Cardiac muscle cell (in vitro differentiated cells and primary cell): Measurements from ENCODE around the gene PTPRT. TPM values are rescaled to one million over a fixed set of nuclear protein-coding genes. Genes with fewer than 3 reads are reported as not detected.

Experiments
- DNase-seq, 2 donors: peaks; one replicate each; pipeline versions ENCODE4 v3.0.0 to v3.0.0-alpha.2; 2010 to 2017; ENCODE audit warnings: low read depth in 1 of 2, low spot score in 1 of 2
- H3K27ac ChIP-seq: fragments of 200-600 bp; sonication (generic); 2 replicates; pipeline ENCODE4 v1.5.1; 2016
- H3K27me3 ChIP-seq: fragments of 200-600 bp; sonication (generic); 2 replicates; pipeline ENCODE4 v1.6.0; 2016; ENCODE audit warnings: control low read depth
- H3K36me3 ChIP-seq: fragments of 200-600 bp; sonication (generic); 2 replicates; pipeline ENCODE4 v1.5.1; 2016; ENCODE audit warnings: control low read depth
- H3K4me1 ChIP-seq: fragments of 200-600 bp; sonication (generic); 2 replicates; pipeline ENCODE4 v1.8.1; 2017; ENCODE audit warnings: low read depth, mild to moderate bottlenecking, mixed run types
- H3K4me3 ChIP-seq: fragments of 200-600 bp; sonication (generic); 2 replicates; pipeline ENCODE4 v1.5.1; 2016; ENCODE audit warnings: mild to moderate bottlenecking
- H3K9me3 ChIP-seq: fragments of 200-600 bp; sonication (generic); 2 replicates; pipeline ENCODE4 v1.5.1; 2017; ENCODE audit warnings: low read depth, mild to moderate bottlenecking, control low read depth
- CTCF ChIP-seq: IDR thresholded peaks from 2 replicates; pipeline ENCODE4 v1.5.1; 2012; ENCODE audit warnings: low read depth, mild to moderate bottlenecking, low read length
- polyA plus RNA-seq: library from polyadenylated mRNA; unstranded; fragments of >200 nt; fragmentation: Nextera tagmentation; extraction: Ambion mirVana; gene quantifications from 2 replicates; pipeline ENCODE4 v1.2.1, GENCODE V29; 2016
- total RNA-seq: library from RNA; depleted of rRNA; stranded (reverse); fragments of >200 nt; gene quantifications from 2 replicates; pipeline ENCODE4 v1.2.3, GENCODE V29; 2016

PTPRT gene
- total and polyA plus RNA-seq, 2 experiments from 2014 or later: 0.30 to 1.4 TPM

GRCh38 chr20:42484790-42485375 lies 704.8 kb downstream of the PTPRT start:
- no peak for DNase-seq
- Histone ChIP-seq H3K27me3 (no peaks in the 10 kb centered on the region), H3K9me3 (no peaks in the 10 kb centered on the region), H3K27ac (no peak overlapping the region), H3K4me3 (no peak overlapping the region), H3K36me3 (no peaks in the 10 kb centered on the region), H3K4me1 (no peaks in the 10 kb centered on the region)
- no peak for TF ChIP-seq CTCF

- Histone ChIP-seq H3K4me1 (no peaks in the 10 kb centered on the region), H3K27ac (no peak overlapping the region), H3K36me3 (no peaks in the 10 kb centered on the region), H3K27me3 (no peaks in the 10 kb centered on the region), H3K9me3 (no peaks in the 10 kb centered on the region), H3K4me3 (no peak overlapping the region)
- peak in 1 of 2 donors; percentile 78 for DNase-seq
- no peak for TF ChIP-seq CTCF
Observed at GRCh38 chr20:42484335-42484734, 705.4 kb downstream of the PTPRT start.

- Histone ChIP-seq H3K4me3 (no peak overlapping the region), H3K4me1 (no peaks in the 10 kb centered on the region), H3K27ac (no peak overlapping the region), H3K9me3 (no peaks in the 10 kb centered on the region), H3K36me3 (no peaks in the 10 kb centered on the region), H3K27me3 (no peaks in the 10 kb centered on the region)
- peak; percentile 3 to 53 for DNase-seq
- peak; percentile 33 for TF ChIP-seq CTCF
Observed at GRCh38 chr20:42483730-42484303, 705.9 kb downstream of the PTPRT start.

GRCh38 chr20:42482808-42483207 lies 706.9 kb downstream of the PTPRT start:
- no peaks in the 10 kb centered on the region for H3K9me3 ChIP-seq
- H3K27ac ChIP-seq: no peak overlapping the region
- DNase-seq: no peak
- H3K27me3 ChIP-seq: no peaks in the 10 kb centered on the region
- no peaks in the 10 kb centered on the region for H3K4me1 ChIP-seq
- TF ChIP-seq CTCF: no peak
- no peaks in the 10 kb centered on the region for H3K36me3 ChIP-seq
- no peak overlapping the region for H3K4me3 ChIP-seq

- no peaks in the 10 kb centered on the region for H3K36me3 ChIP-seq
- H3K27me3 ChIP-seq: no peaks in the 10 kb centered on the region
- H3K4me3 ChIP-seq: no peak overlapping the region
- no peaks in the 10 kb centered on the region for H3K9me3 ChIP-seq
- TF ChIP-seq CTCF: no peak
- H3K4me1 ChIP-seq: no peaks in the 10 kb centered on the region
- no peak for DNase-seq
- H3K27ac ChIP-seq: no peak overlapping the region
Observed at GRCh38 chr20:42475773-42476172, 713.9 kb downstream of the PTPRT start.

GRCh38 chr20:42474646-42475045 lies 715.1 kb downstream of the PTPRT start:
- TF ChIP-seq CTCF: no peak
- no peak for DNase-seq
- no peak overlapping the region for H3K27ac ChIP-seq
- H3K9me3 ChIP-seq: no peaks in the 10 kb centered on the region
- no peak overlapping the region for H3K4me3 ChIP-seq
- H3K4me1 ChIP-seq: no peaks in the 10 kb centered on the region
- no peaks in the 10 kb centered on the region for H3K36me3 ChIP-seq
- no peaks in the 10 kb centered on the region for H3K27me3 ChIP-seq
